Measurements from ENCODE around the gene FGD4.

GRCh38 chr12:32603858-32604257 is 204.5 kb downstream of the FGD4 start:
- no peak for TF ChIP-seq CTCF (IDR thresholded peaks at IDR 0.05)
- TF ChIP-seq POLR2AphosphoS5 (IDR thresholded peaks at IDR 0.05), result no peak
